ENCODE results near the gene TBX15. TPM values are rescaled to one million over a fixed set of nuclear protein-coding genes. Genes with fewer than 3 reads are reported as not detected.

TBX15 gene
- total RNA-seq, 1 donor from 2014 or later, result 0.20 TPM

DNA sequence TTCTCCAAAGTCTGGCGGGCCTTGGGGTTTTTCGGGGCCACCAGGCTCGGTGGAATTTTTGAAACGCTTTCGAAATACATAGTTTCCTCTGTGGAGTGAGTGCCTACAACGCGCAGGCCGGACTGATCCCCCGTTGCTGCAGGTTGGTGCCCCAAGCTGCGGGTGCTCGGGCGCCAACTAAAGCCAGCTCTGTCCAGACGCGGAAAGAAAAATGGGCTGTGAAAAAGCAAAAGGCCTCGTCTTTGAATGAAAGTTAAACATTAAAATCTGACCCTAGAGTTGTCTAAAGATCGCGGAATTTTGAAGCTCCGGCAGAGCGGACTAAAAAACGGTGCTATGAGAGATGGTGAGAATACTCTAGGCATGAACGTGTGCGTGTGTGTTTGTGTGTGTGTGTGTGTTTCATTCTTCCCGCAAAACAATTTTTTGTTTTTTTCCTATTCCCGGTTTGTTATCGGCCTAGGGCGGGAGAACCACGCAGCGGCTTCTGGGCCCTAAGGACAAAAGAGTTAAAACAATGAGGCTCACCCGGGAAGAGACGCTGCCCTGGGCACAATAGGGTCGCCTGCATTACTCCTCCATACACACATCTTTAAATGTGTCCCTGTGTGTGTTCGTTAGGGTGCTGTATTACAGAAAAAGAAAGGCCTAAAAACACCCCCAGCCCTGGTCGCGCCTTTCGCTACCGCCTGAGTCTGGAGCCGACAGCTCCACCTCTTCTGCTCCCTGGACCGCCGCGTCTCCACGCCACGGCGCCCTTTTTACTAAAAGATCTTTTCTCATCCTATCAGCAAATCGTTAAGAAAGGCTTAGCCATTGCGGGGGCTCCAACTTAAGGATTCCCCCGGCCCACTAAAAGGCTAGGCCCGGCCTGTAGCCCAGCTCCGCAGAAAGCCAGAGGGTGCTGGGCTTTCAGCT is 3.2 kb downstream of the TBX15 start:
- no peak for DNase-seq (ENCODE audit: low spot score)

DNA sequence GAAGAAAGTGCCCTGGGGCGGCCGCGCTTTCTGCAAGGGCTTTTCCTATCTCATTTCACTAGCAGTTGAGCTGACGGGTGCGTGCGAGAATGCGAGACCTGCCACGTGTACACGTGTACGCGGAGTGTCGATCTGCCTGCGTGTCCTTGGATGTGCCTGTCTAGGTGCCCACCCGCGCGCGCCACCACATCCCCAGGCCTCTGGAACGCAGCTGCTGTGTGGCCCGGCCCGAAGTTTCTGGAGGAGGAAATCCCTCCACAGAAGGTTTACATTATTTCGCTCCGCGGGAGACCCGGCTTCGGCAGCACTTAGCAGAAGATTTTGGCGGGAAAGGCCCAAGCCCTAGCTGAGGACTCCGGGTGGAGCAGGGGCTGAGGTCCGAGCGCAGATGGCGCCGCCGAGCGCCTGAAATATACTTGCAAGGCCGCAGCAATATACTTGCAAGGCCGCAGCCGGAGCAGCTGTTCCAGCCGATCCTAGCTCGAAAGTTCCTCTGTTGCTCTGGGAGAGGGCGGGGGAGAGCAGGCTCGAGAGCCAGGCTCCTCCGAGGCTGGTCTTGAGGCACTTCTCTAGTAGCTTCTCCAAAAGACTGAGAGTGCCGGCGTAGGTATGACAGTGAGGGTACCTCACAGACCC is 3.9 kb downstream of the TBX15 start:
- DNase-seq (ENCODE audit: low spot score), result no peak

GRCh38 chr1:118983558-118984041 is 4.5 kb downstream of the TBX15 start:
- no peak for DNase-seq (ENCODE audit: low spot score)

DNA sequence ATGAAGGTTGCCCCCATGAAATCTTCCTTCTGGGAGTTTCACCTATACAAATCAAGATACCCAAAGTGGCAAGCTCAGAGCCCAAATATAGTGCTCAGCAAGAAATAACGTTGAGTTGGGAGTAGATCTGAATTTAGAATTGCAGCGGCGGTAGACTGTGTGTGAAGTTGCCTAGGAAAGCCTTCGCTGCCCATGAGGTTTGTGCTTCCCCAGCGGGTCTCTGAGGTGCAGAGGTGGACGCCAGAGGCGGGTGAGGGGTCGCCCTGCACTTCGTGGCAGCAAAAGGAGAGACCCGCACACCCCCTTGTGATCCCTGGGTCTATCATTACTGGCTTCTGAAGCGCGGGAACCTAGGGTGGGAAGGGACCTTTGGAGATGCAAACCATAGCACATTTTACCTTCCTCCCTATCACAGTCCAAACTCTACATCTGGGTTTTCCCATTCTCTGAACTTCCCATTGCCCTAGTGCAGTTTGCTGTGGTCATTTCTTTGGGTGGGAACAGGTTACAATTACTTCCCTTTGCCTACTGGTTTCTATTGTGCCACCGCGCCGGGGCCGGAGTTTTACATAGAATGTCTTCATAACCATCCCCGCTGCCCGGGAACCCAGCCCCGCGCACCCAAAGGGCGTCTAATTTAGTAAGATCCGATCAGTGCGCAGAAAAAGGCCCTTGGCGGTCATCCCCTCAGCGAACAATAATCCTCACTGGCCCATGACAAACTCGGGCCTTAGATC is 5.2 kb downstream of the TBX15 start:
- DNase-seq (ENCODE audit: low spot score), result no peak

- no peak for DNase-seq (ENCODE audit: low spot score)
These were observed 5.9 kb downstream of the TBX15 start for GRCh38 chr1:118982266-118982665.

DNA sequence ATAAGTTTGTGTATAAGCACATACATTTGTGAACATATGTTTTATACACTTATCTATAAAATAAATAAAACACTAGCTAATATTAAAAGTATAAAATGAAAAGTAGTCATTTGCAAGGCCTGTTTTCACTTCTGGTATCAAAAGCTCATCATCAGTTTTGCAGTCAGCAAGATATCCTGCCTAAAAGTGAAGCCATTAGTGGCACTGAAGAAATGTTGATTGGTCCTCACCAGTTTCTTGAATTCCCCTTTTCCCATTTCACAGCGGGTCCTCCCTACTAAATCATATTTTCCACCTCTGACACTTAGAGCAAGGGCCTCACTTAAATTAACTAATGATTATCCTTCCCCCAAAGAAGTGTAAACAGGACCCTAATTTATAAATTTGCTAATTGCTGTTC is 6.7 kb downstream of the TBX15 start:
- DNase-seq (ENCODE audit: low spot score), result no peak

DNA sequence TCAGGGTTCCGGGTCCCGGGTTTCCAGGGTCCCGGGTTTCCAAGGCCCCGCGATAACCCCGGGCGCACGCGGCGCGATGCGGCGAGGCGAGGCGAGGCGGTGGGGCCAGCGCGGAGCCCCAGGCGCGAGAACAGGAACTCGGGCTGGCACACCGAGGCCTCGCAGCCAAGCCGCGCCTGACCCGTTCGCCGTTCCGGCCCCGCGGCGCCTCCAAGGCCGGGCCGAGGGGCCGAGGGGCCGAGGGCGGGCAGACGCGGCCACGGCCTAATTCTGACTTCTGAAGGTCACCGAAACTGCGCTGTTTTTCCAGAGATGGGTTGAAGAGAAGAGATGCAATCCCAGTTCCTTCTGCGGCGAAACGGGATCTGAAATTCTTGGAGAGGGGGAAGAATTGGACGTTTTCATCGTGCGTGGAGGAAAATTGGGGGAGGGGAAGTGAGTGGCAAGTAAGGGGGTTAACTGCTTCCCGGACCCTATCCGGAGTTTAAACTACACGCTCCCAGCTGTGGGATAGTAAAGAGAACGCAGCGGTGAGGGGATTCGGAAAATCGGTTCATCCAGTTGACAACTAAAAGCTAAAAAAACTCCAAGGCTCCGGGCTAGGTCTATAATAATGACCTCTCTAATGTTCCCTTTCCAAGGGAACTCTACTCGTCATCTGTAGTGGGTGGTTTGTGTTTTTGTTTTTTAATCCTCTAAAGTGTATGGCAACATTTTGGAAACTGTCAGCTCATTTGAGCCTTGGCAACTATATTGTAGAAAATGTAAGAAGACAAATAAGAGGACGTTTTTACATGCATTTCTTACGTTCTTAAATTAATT is 8.2 kb downstream of the TBX15 start:
- no peak for DNase-seq (ENCODE audit: low spot score)

- no peak for DNase-seq (ENCODE audit: low spot score)
These were observed 9.0 kb downstream of the TBX15 start for GRCh38 chr1:118978914-118979701.

- DNase-seq (ENCODE audit: low spot score), result no peak
These were observed 10.5 kb downstream of the TBX15 start for GRCh38 chr1:118977600-118977999.

DNA sequence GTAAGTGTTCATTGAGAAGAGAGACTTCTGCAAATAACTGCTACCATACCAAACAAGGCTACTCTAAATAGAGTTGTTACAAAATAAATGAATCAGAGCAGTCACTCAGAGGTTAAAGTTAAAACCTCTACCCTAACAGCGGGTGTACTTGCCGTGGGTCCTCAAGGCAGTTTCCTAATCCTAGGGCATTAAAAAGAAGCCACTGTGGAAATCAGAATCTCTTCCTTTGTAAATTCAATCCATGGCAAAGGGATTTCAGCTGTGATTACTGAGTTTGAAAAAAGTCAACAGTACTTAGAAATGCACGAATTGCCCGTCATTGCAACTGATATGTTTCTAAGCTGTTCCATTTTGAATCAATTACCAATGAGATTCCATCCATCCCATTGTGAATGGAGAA is 13.5 kb downstream of the TBX15 start:
- no peak for DNase-seq (ENCODE audit: low spot score)

- DNase-seq (ENCODE audit: low spot score), result no peak
These were observed 14.5 kb downstream of the TBX15 start for GRCh38 chr1:118973531-118974137.

GRCh38 chr1:118973032-118973431 is 15.1 kb downstream of the TBX15 start:
- no peak for DNase-seq (ENCODE audit: low spot score)

- DNase-seq (ENCODE audit: low spot score), result no peak
These were observed 17.7 kb downstream of the TBX15 start for GRCh38 chr1:118970451-118970850.

GRCh38 chr1:118963456-118964430 is 24.4 kb downstream of the TBX15 start:
- no peak for DNase-seq (ENCODE audit: low spot score)

DNA sequence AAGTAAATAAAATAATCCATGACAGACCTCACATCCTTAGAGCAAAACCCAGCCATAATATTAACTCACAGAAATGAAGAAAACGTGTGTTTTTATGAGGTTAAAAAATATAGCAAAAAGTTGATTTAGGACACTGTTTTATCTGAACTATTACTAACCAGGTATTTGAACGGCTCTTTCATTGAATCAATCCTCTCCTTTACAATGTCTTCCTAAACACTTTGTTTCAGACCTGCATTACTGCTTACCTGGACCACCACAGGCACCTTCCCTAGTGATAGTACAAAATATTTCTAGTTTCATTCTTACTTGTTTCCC is 25.0 kb downstream of the TBX15 start:
- no peak for DNase-seq (ENCODE audit: low spot score)

DNA sequence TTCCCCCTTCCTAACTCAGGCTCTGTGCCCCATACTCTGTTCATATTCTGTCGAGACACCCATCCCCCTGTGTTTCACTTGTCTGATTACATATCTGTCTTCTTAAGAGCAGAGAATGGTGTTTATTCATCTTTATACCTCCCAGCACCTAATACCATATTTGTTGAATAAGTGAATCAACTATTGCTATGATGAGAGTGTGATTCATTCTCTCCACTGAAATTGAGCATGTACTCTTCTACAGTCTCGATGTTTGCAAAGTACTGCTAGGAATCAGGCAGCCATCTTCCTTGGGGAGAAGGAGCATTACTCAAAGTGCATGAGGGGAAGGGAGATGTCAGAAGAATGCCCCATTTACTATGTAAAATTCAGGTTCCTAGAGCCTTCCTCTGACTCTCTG is 27.0 kb downstream of the TBX15 start:
- no peak for DNase-seq (ENCODE audit: low spot score)

DNA sequence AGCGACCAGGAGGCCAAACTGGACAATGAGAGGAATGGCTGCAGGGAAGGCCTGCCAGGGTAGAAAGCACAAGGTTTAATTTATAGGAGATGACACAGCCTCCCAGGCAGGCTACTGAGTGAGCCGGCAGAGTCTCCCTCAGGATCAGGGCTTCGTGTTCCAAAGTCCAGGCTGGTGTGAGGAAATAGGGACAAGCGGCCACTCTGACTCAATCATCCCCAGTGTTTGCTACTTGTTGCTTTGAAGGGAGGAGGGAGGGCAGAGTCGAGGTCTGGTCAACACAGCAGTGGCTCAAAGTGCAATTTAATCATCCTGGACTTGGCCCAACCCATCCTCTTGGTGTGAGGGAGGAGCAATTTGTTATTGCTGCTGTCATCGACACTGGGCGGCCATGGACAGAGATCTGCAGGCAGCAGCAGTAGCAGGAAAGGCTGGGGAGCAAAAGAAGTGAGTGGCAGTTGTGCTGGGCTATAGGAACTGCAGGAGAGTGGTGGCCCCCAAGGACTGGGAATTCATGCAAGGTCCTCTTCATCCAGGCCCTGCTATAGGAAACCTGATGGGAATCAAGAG is 27.5 kb downstream of the TBX15 start:
- peak; percentile 89 for DNase-seq (ENCODE audit: low spot score)

GRCh38 chr1:118960026-118960561 is 28.0 kb downstream of the TBX15 start:
- peak; percentile 17 for DNase-seq (ENCODE audit: low spot score)
